OCI-LY7 (cell line): ENCODE measurements around the gene MFAP3L. TPM values are rescaled to one million over a fixed set of nuclear protein-coding genes. Genes with fewer than 3 reads are reported as not detected.

Experiments
- BruUV-seq: library from RNA; stranded (reverse); fragments of 400-500 nt; replicated peaks from 2 replicates; lab custom pipeline; 2021; lab: Mats Ljungman, UMichigan
- CTCF ChIA-PET: fragments of 300-600 bp; sonication (Branson Sonifier 250); formaldehyde crosslinking; loops from one replicate; lab custom pipeline; 2022; ENCODE audit warnings: antibody characterized with exemption; ENCODE audit not compliant: unreplicated experiment; lab: Charles Lee
- POLR2A ChIA-PET: fragments of 300-600 bp; sonication (Branson Sonifier 250); formaldehyde crosslinking; loops from one replicate; lab custom pipeline; 2022; ENCODE audit warnings: antibody characterized with exemption; lab: Charles Lee
- DNase-seq: peaks from one replicate; pipeline ENCODE4 v3.0.0-alpha.2; 2015; ENCODE audit warnings: low spot score
- H2AFZ ChIP-seq: fragments of 200-600 bp; sonication (generic), shearing (Covaris generic); 2 replicates; pipeline ENCODE4 v1.6.1; 2014; ENCODE audit warnings: mild to moderate bottlenecking, antibody characterized with exemption, low read length, moderate library complexity
- H3K27ac ChIP-seq: fragments of 200-600 bp; sonication (generic); 2 replicates; pipeline ENCODE4 v1.5.1; 2014; ENCODE audit warnings: mixed run types, low read depth, mild to moderate bottlenecking, moderate library complexity, low read length, inconsistent platforms; ENCODE audit not compliant: poor library complexity, severe bottlenecking
- H3K36me3 ChIP-seq: fragments of 200-600 bp; sonication (generic); 2 replicates; pipeline ENCODE4 v1.6.1; 2014; ENCODE audit warnings: mild to moderate bottlenecking, antibody characterized with exemption, low read length, moderate library complexity, mixed read lengths; ENCODE audit not compliant: insufficient read depth
- H3K4me1 ChIP-seq: fragments of 200-600 bp; sonication (generic); 2 replicates; pipeline ENCODE4 v1.5.1; 2014; ENCODE audit warnings: mild to moderate bottlenecking, low read length; ENCODE audit not compliant: insufficient read depth, poor library complexity, severe bottlenecking
- H3K4me2 ChIP-seq: fragments of 200-600 bp; sonication (generic); 2 replicates; pipeline ENCODE4 v1.6.1; 2014; ENCODE audit warnings: mild to moderate bottlenecking, low read length
- H3K4me3 ChIP-seq: fragments of 200-600 bp; sonication (generic); 2 replicates; pipeline ENCODE4 v1.5.1; 2014; ENCODE audit warnings: mild to moderate bottlenecking, low read depth, low read length; ENCODE audit not compliant: poor library complexity, severe bottlenecking
- H3K79me2 ChIP-seq: fragments of 200-600 bp; sonication (generic); 2 replicates; pipeline ENCODE4 v1.6.1; 2016; ENCODE audit warnings: low read depth, mild to moderate bottlenecking, low read length, moderate library complexity, mixed read lengths; ENCODE audit not compliant: insufficient read depth
- H3K9me2 ChIP-seq: fragments of 200-600 bp; sonication (generic); 2 replicates; pipeline ENCODE4 v1.6.1; 2016; ENCODE audit warnings: mild to moderate bottlenecking, low read length, mixed read lengths; ENCODE audit not compliant: insufficient read depth
- H3K9me3 ChIP-seq: fragments of 200-600 bp; sonication (generic); 2 replicates; pipeline ENCODE4 v1.6.1; 2014; ENCODE audit warnings: mild to moderate bottlenecking, mixed run types, low read length, mixed read lengths
- H4K20me1 ChIP-seq: fragments of 200-600 bp; sonication (generic); 2 replicates; pipeline ENCODE4 v1.6.1; 2014; ENCODE audit warnings: mild to moderate bottlenecking, antibody characterized with exemption, low read length, moderate library complexity, mixed read lengths; ENCODE audit not compliant: insufficient read depth
- EZH2phosphoT487 ChIP-seq: fragments of 200-600 bp; sonication (generic); IDR thresholded peaks from 2 replicates; pipeline ENCODE4 v1.6.1; 2018; ENCODE audit warnings: low read depth, borderline replicate concordance, mild to moderate bottlenecking, mixed run types, antibody characterized with exemption, low read length, moderate library complexity, mixed read lengths
- intact Hi-C: fragments of 100-400 bp; cut with micrococcal nuclease; formaldehyde crosslinking; loops from one replicate; pipeline ENCODE4 v1.10.0; 2022; ENCODE audit not compliant: unreplicated experiment
- total RNA-seq, 2 experiments: library from RNA; depleted of rRNA in 1 of 2; stranded (reverse); fragments of >200 nt in 1 of 2; shearing (Covaris generic) in 1 of 2; gene quantifications; 2 replicates each; pipeline ENCODE4 v1.2.3, GENCODE V29; 2014 to 2022
- TF ChIP-seq, protein P1 (sequence below): fragments of 200-600 bp; sonication (generic); conservative IDR thresholded peaks from 2 replicates; pipeline ENCODE4 v1.5.1; 2014; ENCODE audit warnings: mild to moderate bottlenecking, antibody characterized with exemption, low read length, moderate library complexity, mixed read lengths

The MFAP3L gene
- total RNA-seq, 2 experiments from 2014 or later = not detected

DNA sequence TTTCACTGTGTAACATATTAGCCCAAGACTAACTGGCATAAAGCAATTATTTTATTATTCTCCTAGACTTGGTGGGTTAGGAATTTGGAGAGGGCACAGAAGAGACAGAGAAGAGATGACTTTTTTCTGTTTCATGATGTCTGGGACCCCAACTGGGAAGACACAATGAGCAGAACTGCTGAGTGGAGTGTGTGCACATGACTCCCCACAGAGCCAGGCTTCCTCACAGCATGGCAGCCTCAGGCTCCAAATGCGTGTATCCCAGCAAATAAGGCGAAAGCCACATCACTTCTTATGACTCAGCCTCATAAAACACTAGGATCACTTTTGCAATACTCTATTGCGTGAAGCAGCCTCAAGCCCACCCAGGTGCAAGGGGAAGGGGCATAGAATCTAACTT is 68.4 kb downstream of the MFAP3L start:
- no peak for TF ChIP-seq EZH2phosphoT487
- H3K4me2 ChIP-seq = no peak overlapping the region
- H3K9me2 ChIP-seq = no peaks in the 10 kb centered on the region
- POLR2A ChIA-PET = interaction anchor here (0.6 kb wide), 1 partner anchor 23 kb away, joined by 5 read pairs; no protein-coding TSS in a partner anchor
- CTCF ChIA-PET = no interaction called here
- no peaks in the 10 kb centered on the region for H3K4me1 ChIP-seq
- H3K79me2 ChIP-seq = no peaks in the 10 kb centered on the region
- H3K36me3 ChIP-seq = no peaks in the 10 kb centered on the region
- intact Hi-C loops = no loop called here
- no TSS peak for BruUV-seq
- no peak overlapping the region for H3K27ac ChIP-seq
- no peaks in the 10 kb centered on the region for H3K9me3 ChIP-seq
- no peak overlapping the region for H3K4me3 ChIP-seq
- no peak for DNase-seq
- H4K20me1 ChIP-seq = no peaks in the 10 kb centered on the region
- H2AFZ ChIP-seq = no peak overlapping the region

DNA sequence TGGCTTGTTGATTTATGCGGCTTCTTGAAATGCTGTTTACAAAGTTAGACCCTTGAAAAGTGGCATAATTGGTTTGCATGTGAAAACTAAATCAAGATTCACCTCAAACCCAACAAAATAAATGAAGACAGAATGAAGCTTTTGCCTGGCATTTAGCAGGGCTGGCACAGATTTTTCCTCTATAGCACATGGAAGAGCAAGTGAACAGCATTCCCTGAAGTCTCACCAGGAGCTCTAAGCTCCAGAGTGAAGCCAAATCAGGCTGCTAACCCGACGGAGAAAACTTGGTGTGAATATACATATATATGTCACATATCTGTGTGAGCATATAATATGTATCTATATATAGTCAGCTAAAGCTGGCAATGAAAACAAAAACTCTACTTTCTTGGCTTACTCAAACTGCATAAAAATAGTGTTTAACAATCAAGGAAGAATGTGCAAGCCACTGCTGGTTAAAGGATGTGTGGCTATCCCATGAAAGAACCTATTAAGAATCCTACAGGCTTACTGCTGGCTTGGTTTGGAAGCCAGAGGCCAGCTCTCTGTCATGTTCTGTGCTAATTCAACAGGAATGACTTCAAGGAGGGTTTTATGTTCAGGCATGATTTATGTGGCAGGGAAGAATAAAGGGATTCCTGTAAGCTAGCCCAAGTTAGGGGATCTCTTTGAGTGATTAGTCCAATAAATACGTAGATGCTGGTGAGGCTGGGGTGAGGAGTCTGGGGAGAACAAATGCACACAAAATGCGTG is 69.9 kb downstream of the MFAP3L start:
- intact Hi-C loops = no loop called here
- Histone ChIP-seq H2AFZ (no peak overlapping the region), H3K4me1 (no peaks in the 10 kb centered on the region), H3K9me3 (no peaks in the 10 kb centered on the region), H3K4me3 (no peak overlapping the region), H3K27ac (no peak overlapping the region), H4K20me1 (no peaks in the 10 kb centered on the region), H3K79me2 (no peaks in the 10 kb centered on the region), H3K4me2 (no peak overlapping the region), H3K36me3 (no peaks in the 10 kb centered on the region), H3K9me2 (no peaks in the 10 kb centered on the region)
- POLR2A ChIA-PET = no interaction called here
- no peak for DNase-seq
- no TSS peak for BruUV-seq
- TF ChIP-seq EZH2phosphoT487 = no peak
- TF ChIP-seq, protein P1, sequence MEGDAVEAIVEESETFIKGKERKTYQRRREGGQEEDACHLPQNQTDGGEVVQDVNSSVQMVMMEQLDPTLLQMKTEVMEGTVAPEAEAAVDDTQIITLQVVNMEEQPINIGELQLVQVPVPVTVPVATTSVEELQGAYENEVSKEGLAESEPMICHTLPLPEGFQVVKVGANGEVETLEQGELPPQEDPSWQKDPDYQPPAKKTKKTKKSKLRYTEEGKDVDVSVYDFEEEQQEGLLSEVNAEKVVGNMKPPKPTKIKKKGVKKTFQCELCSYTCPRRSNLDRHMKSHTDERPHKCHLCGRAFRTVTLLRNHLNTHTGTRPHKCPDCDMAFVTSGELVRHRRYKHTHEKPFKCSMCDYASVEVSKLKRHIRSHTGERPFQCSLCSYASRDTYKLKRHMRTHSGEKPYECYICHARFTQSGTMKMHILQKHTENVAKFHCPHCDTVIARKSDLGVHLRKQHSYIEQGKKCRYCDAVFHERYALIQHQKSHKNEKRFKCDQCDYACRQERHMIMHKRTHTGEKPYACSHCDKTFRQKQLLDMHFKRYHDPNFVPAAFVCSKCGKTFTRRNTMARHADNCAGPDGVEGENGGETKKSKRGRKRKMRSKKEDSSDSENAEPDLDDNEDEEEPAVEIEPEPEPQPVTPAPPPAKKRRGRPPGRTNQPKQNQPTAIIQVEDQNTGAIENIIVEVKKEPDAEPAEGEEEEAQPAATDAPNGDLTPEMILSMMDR = no peak
- CTCF ChIA-PET = no interaction called here

DNA sequence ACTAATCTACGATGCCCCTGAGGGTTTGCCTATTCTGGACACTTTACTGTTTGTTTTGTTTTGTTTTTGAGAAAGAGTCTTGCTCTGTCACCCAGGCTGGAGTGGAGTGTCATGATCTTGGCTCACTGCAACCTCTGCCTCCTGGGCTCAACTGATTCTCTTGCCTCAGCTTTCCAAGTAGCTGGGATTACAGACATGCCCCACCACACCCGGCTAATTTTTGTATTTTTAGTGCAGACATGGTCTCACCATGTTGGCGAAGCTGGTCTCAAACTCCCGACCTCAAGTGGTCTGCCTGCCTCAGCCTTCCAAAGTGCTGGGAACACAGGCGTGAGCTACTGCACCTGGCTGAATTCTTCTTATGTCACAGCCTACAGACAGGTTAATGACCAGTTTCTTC is 70.7 kb downstream of the MFAP3L start:
- ChIA-PET POLR2A (interaction anchor here (0.7 kb wide), 1 partner anchor 13 kb away, joined by 3 read pairs; no protein-coding TSS in a partner anchor), CTCF (no interaction called here)
- no peaks in the 10 kb centered on the region for H4K20me1 ChIP-seq
- no peaks in the 10 kb centered on the region for H3K9me2 ChIP-seq
- BruUV-seq = no TSS peak
- no peaks in the 10 kb centered on the region for H3K79me2 ChIP-seq
- H3K4me3 ChIP-seq = no peak overlapping the region
- TF ChIP-seq, protein P1 = no peak
- H3K4me1 ChIP-seq = no peaks in the 10 kb centered on the region
- H3K9me3 ChIP-seq = no peaks in the 10 kb centered on the region
- no peak overlapping the region for H3K4me2 ChIP-seq
- intact Hi-C loops = no loop called here
- no peak overlapping the region for H3K27ac ChIP-seq
- no peak overlapping the region for H2AFZ ChIP-seq
- no peaks in the 10 kb centered on the region for H3K36me3 ChIP-seq
- DNase-seq = no peak
